Lower leg skin (tissue), 3 donors: ENCODE data around the gene RPS29.
A peak's percentile ranks its signal among the peaks of the same experiment; 100 is the strongest.

ENCODE experiments used
- POLR2A ChIP-seq, 2 donors: fragments of 450-650 bp; IDR thresholded peaks; one replicate each; pipeline ENCODE4 v1.6.1; 2016 to 2017; ENCODE audit warnings: antibody characterized with exemption in 2 of 2, mild to moderate bottlenecking in 1 of 2, moderate library complexity in 1 of 2
- TF ChIP-seq, protein P1 (sequence below), 3 donors: fragments of 450-650 bp; IDR thresholded peaks; one replicate each; pipeline ENCODE4 v1.5.1; 2016; ENCODE audit warnings: antibody characterized with exemption in 3 of 3, mild to moderate bottlenecking in 3 of 3, moderate library complexity in 2 of 3

DNA sequence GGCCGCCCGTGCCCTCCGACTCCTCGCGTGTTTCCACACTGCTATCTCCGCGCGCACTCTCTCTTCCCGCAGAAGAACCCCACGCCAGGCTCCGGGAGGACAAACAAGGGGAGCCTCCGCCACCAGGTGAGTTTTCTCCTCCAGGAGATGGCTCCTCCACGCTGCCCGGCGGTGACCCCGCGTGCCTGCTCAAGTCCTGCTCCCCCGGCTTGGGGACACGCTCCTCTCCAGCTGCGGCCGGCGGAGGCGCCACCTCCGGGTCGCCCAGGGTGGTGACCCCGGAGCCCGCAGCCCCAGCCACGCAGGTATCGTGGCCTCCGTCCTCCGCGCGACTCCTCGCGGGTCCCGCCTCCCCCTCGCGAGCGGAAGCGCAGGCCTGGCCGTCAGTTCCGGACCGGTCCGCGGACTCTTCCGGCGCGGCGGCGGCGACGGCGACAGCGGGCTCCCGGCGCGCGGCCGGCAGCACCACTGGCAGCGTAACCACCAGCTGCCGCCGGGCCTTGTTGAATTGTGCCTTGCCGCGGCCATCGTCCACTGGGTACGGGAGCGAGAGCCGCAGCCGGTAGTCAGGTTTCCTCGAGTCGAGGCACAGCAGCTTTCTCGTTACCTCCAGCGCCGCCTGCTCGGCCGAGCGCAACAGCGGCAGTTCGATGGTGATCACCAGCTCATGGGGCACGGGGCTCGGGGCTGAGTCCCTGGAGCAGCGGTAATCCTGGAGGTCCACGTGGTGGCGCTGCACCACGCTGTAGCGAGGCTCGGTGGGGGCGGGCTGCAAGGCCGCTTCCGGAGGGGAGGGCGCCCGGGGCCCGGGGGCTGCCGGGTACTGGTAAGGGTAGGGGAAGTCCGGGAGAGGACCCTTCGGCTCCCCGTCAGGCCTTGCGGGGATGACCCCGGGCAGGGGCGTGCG is 47.7 kb upstream of the RPS29 start:
- TF ChIP-seq, protein P1, sequence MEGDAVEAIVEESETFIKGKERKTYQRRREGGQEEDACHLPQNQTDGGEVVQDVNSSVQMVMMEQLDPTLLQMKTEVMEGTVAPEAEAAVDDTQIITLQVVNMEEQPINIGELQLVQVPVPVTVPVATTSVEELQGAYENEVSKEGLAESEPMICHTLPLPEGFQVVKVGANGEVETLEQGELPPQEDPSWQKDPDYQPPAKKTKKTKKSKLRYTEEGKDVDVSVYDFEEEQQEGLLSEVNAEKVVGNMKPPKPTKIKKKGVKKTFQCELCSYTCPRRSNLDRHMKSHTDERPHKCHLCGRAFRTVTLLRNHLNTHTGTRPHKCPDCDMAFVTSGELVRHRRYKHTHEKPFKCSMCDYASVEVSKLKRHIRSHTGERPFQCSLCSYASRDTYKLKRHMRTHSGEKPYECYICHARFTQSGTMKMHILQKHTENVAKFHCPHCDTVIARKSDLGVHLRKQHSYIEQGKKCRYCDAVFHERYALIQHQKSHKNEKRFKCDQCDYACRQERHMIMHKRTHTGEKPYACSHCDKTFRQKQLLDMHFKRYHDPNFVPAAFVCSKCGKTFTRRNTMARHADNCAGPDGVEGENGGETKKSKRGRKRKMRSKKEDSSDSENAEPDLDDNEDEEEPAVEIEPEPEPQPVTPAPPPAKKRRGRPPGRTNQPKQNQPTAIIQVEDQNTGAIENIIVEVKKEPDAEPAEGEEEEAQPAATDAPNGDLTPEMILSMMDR (IDR thresholded peaks at IDR 0.05) = no peak
- TF ChIP-seq POLR2A (IDR thresholded peaks at IDR 0.05) = peak in 1 of 2 donors; percentile 48
